Adrenal gland (tissue), 5 donors: ENCODE results near the gene OGFRL1.

Experiments used
- CTCF ChIP-seq, 6 experiments: fragments of 450-650 bp in 4 of 6; fragments of 200-600 bp in 2 of 6; sonication (generic) in 1 of 6; IDR thresholded peaks; 1 replicate in 5 of 6; 2 replicates in 1 of 6; pipeline versions ENCODE4 v1.5.1 to v1.8.0; 2016 to 2021; ENCODE audit warnings: antibody characterized with exemption in 6 of 6, mild to moderate bottlenecking in 2 of 6, moderate library complexity in 1 of 6
- POLR2A ChIP-seq, 2 donors: fragments of 450-650 bp; IDR thresholded peaks; one replicate each; pipeline ENCODE4 v1.6.1; 2017; ENCODE audit warnings: antibody characterized with exemption in 2 of 2, mild to moderate bottlenecking in 2 of 2, moderate library complexity in 1 of 2
- donor health status: DM: no; HTN: no; CAD: no.

GRCh38 chr6:71320041-71320440 is 31.4 kb downstream of the OGFRL1 start:
- no peak for TF ChIP-seq CTCF (IDR thresholded peaks at IDR 0.05)
- TF ChIP-seq POLR2A (IDR thresholded peaks at IDR 0.05), result no peak
